CD1c-positive myeloid dendritic cell (primary cell): ENCODE data around the gene FBN2.
"Not testable (repeated sequence)": the region's sequence is repeated elsewhere in the genome, so short reads cannot be mapped to it uniquely, and the experiment has no call there.

Source experiments
- DNase-seq: peaks from one replicate; pipeline ENCODE4 v3.0.0-alpha.2; 2016; ENCODE audit errors: extremely low spot score

FBN2 gene

DNA sequence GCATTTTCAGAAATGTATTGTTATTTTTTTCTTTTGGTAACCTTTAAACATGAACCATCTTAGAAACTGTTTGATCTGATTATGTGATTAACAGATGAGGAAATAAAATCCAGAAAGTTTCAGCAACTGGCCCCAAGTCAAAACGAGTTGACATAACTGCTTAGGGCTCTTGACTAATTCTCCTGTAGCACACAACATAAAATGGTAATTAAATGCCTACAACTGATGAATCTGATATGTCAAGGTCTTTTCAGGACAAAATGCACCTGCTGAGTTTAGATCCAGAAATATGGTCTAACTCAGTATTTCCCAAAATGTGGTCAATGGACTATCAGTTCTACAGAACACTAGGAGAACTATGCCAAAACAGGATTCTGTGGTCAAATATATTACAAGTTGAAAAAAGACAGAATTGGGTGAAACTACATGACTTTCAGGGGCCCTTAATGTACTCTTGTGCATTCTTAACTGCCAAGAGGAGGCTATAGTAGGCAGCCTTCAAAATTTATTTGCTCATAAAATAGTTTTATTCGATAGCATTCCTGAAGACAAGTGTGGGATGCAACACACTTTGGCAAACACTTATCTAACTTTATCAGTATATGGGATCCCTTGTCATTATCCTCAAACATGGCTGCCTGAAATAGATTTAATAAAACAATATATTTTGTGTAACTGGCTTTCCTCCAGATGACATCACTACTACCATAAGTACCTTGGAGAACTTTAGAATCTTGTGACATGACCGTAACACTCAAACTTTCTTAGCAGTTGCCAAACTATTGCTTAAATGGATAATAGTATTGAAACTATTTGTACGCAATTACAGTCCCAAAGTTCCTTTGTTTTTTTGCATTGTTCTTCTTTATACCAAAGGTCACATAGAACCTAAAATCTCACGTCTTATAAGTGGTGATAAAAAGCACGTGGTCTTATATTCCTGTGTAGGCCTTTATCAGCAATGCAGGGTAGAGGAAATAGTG lies 59.4 kb downstream of the FBN2 start:
- DNase-seq, result no peak

DNA sequence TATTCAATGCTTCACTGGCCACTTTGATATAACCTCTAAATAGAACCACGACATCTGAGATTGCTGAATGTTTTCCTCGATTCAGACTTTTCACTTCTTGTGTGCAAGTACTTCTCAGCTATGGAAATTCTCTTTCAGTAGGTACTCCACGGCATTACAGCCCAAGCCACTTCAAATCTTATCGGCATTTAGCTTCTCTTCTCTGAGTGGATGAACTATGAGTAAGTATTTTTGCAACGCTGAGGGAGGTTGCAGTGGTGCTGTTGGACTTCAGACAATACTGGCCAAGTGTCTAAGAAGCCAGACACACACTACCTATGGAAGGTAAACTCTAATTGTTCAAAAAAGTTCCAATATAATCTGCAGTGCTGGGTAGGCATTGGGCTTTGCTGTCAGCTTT lies 60.1 kb downstream of the FBN2 start:
- no peak for DNase-seq

DNA sequence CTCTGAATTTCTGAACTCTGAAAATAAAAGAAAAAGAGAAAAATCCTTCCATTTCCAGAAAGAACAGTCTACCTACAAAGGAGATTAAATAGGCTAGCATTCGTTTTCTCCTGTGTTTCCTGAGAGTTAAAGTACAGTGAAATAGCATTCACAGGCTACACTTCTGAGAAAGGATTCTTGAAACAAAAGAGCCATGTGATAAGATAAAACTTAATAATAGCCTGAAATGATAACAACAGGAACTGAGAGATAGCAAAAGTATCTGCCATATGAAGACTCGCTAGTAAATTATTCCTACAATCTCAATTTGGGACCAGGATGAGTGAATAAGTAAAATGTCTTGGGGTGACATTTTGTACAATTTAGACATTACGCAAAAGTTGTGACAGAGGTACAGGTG lies 62.4 kb downstream of the FBN2 start:
- no peak for DNase-seq

DNA sequence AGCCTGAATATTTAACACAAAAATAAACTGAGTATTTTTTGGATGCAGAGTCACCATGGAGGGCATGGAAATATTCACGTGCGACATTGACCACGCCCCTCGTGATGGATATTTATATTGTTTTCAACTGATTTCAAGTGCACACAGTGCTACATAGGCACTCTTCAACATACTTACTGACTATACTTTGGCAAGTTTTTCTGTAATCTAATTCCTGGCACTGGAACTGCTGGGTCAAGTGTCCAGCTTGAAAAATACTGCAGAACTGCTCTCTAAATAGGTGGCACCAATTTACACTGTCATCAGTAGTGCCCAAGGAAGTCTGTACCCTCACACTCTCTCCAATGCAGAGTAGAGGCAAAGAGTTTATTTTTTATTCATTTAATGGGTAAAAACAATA lies 65.1 kb downstream of the FBN2 start:
- DNase-seq, result no peak

DNA sequence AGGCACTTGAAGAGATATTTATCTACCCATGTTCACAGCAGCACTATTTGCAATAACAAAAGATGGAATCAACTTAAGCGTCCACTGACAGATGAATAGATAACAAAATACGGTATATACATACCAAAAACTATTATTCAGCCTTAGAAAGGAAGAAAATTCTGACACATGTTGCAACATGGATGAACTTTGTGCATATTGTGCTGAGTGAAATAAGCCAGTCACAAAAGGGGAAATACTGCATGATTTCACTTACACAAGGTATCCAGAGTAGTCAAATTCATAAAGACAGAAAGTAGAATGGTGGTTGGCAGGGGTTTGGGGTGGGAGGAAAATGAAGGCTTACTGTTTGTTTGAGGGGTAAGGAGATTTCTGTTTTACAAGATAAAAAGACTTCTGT lies 66.0 kb downstream of the FBN2 start:
- no peak for DNase-seq

DNA sequence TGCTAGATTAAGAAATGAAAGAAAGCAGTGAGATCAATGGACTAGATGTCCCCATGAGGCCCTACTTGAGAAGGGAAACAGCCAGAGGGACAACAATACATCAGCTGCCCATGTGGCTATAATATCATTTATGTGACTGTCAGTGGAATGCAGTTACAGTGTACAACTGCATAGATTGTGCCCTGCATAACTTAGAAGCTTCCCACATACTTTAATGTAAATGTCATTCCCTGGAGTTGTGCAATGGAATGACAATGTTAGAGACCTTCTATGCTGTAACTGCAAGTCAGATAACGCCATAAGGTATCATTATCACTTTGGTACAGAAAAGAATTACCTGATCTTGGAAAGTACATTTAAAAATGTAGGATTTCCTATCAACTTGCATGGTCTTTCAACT lies 67.4 kb downstream of the FBN2 start:
- no peak for DNase-seq

DNA sequence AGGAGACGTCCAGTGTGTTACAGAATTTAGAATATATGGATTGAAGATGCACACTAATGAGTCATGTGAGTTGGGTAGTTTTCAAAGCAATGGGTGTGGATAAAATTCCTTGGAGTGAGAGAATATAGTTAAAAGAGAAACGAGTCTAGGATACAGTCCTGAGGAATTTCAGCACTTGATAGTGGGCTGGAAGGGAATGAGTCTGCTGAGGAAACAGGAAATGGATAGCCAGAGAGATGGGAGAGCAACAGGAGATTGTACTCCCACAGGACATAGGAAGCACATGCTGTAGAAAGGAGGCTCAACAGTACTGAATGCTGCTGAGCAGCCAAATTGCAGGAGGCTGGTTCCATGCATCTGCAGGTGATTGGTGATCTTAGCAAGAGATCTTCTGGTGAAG lies 68.1 kb downstream of the FBN2 start:
- DNase-seq, result no peak

DNA sequence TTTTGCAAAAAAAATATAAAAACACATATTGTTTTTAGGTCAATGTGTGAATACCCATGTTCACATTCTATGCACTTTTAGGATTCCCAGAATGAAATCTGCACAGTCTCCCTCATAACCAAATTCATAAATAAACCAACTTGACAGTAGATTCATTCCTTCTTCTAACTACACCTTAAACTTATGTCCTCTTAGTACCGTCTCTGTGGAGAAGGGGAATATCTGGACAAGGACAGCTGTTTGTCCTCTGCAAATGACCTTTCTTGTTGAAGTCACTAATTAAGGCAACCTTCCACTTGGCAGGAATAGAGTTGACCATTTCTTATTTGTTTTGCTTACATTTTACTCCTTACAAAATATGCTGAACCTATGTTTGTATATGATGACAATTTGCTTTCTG lies 71.1 kb downstream of the FBN2 start:
- DNase-seq, result no peak

DNA sequence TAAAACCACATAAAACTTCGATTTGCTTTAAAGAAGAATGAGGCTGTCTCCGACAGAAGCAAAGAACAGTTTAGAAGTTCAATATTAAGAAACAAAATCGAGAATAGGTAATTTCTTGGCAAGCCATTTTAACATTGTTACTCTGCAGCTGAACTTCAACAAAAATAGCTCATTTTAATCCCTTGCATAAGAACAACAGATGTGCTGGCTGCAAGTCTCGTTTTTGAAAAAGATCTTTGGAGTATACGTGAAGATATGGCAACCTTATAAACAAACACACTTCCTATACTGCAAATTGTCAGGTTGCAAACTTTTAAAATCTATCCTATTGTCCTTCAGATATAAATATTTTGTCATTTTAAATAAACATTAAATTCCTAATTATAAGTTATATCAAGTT lies 71.5 kb downstream of the FBN2 start:
- DNase-seq, result no peak

DNA sequence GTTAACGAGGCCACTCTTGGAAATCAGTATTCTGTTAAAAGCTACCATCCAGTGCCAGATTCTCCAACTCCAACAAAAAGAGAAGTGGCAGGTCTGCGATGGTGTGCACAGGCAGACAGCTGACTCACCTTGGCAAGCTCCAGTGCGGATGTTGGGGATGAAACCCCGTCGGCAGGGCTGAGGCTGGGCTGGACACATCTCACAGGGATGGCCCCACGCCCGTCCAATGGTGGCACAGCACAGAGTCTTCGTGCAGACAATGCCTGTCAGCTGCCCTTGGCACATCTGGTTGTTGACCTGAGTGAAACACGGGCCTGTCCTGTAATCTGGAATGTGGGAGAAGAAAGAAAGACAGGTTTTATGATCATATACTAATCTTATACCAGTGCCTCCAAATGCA lies 73.4 kb downstream of the FBN2 start:
- no peak for DNase-seq

DNA sequence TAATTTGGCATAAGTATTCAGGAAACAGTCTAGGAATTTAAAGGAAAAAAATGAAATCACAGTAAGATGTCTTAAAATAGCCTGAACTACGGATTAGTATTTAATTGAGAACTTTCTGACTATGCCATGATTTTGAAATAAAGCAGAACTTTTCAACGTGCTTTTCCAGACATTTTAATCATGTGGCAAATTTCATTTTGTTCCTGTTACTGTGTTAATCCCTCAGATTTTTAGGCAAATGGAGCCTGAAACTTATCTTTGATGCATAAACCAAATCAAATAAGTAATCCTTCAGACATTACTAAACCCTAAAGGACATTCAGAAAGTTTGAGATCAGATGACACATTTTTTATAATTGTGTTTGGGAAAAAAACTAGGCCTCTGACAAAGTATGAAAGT lies 75.7 kb downstream of the FBN2 start:
- no peak for DNase-seq

DNA sequence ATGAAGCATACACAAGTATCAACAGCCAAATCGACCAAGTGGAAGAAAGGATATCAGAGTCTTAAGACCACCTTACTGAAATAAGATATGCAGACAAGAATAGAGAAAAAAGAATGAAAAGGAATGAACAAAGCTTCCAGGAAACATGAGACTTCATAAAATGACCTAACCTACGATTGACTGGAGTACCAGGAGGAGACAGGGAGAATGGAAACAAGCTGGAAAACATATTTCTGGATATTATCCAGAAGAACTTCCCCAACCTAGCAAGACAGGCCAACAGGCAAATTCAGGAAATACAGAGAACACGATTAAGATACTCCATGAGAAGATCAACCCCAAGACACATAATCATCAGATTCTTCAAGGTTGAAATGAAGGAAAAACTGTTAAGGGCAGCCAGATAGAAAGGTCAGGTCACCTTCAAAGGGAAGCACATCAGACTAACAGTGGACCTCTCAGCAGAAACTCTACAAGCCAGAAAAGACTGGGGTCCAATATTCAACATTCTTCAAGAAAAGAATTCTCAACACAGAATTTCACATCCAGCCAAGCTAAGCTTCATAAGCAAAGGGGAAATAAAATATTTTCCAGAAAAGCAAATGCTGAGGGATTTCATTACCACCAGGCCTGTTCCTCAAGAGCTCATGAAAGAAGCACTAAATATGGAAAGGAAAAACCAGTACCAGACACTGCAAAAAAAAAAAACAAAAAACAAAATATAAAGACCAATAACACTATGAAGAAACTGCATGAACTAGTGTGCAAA lies 80.7 kb downstream of the FBN2 start:
- DNase-seq, result not testable (repeated sequence)

DNA sequence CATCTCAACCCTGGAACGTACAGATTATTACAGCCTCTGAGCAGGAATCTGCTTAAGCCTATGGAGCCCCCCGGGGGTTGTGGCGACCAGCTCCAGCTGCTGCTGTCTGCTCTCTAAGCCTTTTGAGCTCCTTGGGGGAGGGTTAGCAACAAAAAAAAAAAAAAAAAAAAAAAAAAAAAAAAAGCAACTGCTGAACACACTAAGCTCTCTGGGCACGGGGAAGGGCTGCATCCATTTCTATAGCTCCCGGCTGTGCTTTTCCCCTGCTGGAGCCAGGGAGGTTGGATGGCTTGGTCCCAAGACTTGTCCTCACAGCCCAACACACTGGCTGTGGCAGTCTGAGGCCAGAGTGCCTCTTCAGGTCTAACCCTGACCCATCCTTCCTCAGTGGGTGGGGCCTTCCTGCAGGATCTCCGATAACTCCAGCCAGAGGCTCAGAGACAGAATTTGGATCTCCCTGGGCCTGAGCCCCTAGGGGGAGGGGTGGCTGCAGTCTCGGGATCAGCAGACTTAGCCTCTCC lies 82.1 kb downstream of the FBN2 start:
- DNase-seq, result no peak

DNA sequence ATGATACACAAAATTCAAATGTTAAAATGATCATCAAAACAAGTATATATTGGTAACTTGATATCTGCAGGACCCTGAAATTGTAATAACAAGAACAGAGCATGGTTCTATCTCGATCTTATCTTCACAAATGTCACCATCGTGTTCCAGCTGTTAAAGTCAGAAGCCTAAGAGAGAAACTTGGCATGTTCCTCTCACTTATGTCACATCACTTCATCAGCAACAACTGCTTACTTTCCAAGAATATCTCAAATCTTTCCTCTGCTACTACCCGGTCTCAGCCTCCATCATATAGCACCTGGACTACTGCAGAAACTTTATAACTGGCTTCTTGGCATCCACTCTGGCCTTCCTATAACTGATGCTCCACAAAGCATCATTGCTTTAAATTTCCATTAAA lies 84.9 kb downstream of the FBN2 start:
- DNase-seq, result no peak

DNA sequence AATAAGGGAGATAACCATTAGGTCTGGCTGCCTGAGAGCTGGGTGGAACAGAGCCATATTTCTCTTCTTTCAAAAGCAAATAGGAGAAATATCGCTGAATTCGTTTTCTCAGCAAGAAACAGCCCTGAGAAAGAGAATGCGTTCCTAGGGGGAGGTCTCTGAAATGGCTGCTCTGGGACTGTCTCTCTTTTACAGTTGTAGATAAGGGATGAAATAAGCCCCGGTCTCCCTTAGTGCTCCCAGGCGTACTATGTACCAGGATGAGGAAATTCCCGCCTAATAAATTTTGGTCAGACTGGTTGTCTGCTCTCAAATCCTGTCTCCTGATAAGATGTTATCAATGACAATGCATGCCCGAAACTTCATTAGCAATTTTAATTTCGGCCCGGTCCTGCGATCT lies 90.8 kb downstream of the FBN2 start:
- not testable (repeated sequence) for DNase-seq

DNA sequence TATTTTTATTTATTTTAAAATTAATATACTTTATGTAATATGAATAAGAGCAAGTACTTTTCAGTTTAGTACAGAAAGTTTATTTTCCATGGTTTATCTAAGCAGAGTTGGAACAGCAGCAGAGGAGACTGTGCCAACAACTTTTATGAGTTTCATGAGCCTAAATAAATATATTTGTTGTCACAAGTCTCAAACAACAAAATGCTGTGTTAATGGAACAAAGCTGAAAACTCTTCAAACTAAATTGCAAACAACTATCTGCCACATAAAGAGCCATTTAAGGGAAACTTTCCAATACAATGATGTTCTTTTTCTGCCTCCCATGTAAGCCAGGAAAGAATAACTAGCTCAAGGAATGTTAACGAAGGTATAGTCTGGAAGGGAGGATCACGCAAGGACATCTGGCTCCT lies 96.1 kb downstream of the FBN2 start:
- DNase-seq, result no peak

DNA sequence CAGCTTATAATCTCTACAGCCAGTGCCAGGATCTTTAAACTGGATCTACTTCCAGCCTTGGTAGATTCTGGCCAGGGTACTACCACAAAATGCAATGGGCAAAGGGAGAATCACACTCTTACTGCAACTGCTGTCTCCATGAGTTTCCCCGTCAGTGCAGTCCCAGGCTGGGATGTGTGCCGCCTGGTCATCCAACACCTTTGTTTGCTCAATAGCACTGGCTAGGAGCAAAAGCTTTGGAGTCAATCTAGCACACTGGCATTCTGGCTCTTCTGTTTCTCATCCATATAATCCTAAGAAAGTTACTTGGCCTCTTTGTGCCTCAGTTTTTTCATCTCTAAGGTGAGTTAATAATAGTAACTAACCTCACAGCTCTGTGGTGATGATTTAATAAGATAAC lies 96.9 kb downstream of the FBN2 start:
- no peak for DNase-seq

DNA sequence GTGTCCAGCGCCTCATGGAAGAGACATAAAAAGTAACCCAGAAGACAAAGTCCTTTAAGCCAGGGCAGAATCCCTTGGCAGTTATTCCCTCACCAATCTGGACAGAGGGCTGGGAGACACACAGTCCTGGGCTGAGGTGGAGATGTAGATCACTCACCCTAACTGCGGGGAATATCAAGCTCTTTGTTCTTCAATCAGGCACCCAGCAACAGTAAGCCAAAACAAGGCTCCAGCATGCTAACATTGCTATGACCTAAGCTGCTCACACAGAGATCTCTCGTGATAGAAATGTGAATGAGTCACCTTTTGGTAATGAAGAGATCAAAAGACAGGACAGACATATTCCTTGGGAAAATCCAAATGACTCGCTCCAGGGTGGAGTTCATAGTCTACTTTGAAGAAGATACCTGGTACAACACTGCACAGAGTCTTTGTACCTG lies 101.3 kb downstream of the FBN2 start:
- no peak for DNase-seq

DNA sequence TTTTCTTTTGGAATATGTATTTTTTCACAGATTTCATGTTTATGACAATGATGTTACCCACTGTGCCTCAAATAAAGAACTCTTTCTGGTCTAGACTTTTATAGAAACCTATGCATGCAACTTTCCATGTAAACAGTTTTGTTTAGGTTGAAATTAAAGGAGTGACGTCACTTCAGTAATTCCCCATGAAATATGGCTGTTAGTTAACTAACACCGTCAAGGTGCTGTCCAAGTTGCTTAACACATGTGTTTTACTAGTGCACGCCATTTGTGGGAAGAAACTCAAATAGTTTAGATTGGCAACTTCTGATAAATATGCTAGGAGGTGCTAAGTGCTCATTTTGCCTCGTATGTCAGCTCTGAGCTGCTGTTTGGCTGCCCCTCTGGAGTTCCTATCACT lies 102.2 kb downstream of the FBN2 start:
- no peak for DNase-seq

DNA sequence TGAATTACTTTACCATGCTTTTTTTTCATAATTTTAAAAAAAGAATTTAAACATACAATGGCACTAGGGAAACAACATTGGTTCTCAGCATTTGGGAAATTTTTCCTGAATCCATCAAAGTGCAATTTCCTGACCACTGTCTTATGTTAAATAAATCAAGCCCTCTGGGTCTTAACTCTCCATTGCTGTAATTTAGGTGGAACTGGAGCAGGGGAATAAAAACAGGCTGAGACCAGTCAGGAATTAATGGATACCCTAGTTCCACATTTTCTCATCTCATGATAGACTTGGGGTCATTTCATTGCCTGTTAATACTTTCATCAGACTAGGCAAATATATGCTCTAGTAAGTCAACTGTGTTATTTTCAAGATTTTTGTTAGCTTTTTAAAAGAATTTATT lies 103.1 kb downstream of the FBN2 start:
- DNase-seq, result no peak

DNA sequence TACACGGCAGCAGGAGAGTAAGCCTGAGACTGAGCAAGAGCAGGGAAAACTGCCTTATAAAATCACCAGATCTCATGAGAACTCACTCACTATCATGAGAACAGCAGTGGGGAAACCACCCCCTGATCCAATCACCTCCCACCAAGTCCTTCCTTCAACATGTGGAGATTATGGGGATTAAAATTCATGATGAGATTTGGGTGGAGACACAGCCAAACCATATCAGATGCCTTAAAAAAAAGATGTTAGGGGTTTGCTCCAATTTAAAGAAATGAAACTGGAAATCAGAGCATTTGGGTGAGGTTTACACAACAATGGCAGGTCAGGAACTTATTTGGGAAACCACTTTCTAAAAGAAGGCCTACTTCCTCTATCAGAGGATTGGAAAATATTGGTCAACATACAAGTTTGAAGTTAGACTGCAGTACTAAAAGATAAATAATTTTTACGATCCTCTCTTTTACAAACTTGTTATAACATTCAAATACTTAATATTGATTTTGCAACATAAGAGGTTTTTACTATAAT lies 105.1 kb downstream of the FBN2 start:
- peak; percentile 23 for DNase-seq

DNA sequence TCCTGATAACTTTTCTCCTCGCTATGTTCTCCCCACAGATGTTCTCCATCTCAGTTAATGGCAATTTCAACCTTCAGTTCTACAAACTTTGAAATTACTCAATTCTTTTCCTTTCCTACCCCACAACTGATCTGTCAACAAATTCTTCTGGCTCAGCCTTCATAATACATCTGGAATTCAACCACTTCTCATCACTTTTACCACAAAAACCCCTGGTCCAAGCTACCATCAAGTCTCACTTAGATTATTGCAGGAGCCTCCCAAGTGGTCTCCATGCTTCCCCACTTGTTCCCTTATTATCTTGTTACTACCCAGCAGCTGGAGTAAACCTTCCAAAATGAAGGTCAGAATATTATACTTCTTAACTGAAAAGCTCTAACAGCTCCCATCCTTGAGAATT lies 110.1 kb downstream of the FBN2 start:
- DNase-seq, result no peak
